Measurements from ENCODE around the gene ME2. TPM values are rescaled to one million over a fixed set of nuclear protein-coding genes. Genes with fewer than 3 reads are reported as not detected.

Gene ME2
- total and polyA plus RNA-seq, 9 of the 15 experiments (the other 6 are each of a cell fraction or from before 2014, with no cell fraction given) = 12.3 to 54.4 (median 36.2) TPM

DNA sequence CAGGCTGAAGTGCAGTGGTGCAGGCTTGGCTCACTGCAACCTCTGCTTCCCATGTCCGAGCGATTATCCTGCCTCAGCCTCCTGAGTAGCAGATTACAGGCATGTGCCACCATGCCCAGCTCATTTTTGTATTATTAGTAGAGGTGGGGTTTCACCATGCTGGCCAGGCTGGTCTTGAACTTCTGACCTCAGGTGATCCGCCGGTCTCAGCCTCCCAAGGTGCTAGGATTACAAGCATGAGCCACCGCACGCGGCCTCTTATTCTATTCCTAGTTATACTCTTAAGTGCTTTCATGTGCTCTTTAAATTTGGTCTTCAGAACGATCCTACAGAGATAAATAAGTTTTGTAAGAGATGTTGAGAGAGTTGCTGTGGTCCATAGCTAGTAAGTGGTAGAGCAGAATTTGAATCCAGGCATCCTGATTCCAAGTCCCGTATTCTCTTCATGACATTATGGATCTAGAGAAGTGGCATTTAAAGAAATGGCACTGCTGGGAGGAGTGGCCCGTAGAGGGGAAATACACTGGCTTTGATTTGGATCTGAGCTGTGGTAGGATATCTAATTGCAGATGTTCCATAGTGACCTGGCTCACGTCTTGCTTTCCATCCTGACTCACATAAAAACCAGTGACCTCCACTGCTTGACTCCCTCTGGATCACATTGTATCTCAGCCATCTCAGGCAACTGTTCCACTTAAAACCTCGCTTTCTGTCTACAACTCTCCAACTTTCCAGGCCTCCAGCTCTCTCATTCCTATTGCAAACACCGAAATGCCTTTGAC lies 22.8 kb upstream of the ME2 start:
- no peak for FAIRE-seq
- Histone ChIP-seq H4K20me1 (replicated peaks; ENCODE audit: control insufficient read depth, insufficient read depth, low read length) (no peaks in the 10 kb centered on the region), H2AFZ (ENCODE audit: low read depth, low read length) (no peak overlapping the region), H3K27ac (ENCODE audit: extremely low read depth, low read depth, low read length) (no peak overlapping the region), H3K27me3 (ENCODE audit: control insufficient read depth in 2 of 2, insufficient read depth in 2 of 2, low read length in 2 of 2) (no peaks in the 10 kb centered on the region; a peak in 2 of 5 replicates), H3K9me3 (replicated peaks; ENCODE audit: control insufficient read depth, insufficient read depth, low read depth, low read length) (no peaks in the 10 kb centered on the region), H3K79me2 (ENCODE audit: control insufficient read depth, insufficient read depth, low read length) (no peaks in the 10 kb centered on the region), H3K36me3 (ENCODE audit: control insufficient read depth, insufficient read depth, low read length) (no peaks in the 10 kb centered on the region), H3K9me1 (ENCODE audit: control insufficient read depth, insufficient read depth, low read length) (no peaks in the 10 kb centered on the region), H3K4me1 (replicated peaks in 1 of 2; ENCODE audit: control insufficient read depth in 2 of 2, insufficient read depth in 2 of 2, low read length in 2 of 2) (no peaks in the 10 kb centered on the region), H3K9ac (ENCODE audit: insufficient read depth in 1 of 2, low read depth in 2 of 2, low read length in 2 of 2) (no peak overlapping the region), H3K4me3 (no peak overlapping the region), H3K4me2 (ENCODE audit: insufficient read depth, low read length) (no peak overlapping the region)
- POLR2A ChIA-PET = no interaction called here
- intact Hi-C loops (cut with micrococcal nuclease) (no loop called here), in situ Hi-C loops (cut with MboI) (no loop called here)
- 20% methylated on average over 12 of the region's 13 CpGs for WGBS (ENCODE audit: insufficient coverage, low coverage, missing lambda C conversion rate)
- CTCF ChIA-PET (ENCODE audit: low intra/inter-chr PET ratio) = no interaction called here
- DNase-seq (ENCODE audit: extremely low read depth in 1 of 4, low spot score in 3 of 4) = no peak
- BruUV-seq (replicated peaks) = no TSS peak
- no peak for ATAC-seq
- TF ChIP-seq KAT2B (IDR thresholded peaks at IDR 0.05; ENCODE audit: low read depth, low read length) = no peak
- TF ChIP-seq GTF2E2 (tag; IDR thresholded peaks at IDR 0.05) = no peak
- TF ChIP-seq NBN (IDR thresholded peaks at IDR 0.05; ENCODE audit: low read depth) = no peak
- no peak for TF ChIP-seq SRSF9 (IDR thresholded peaks at IDR 0.05; ENCODE audit: borderline replicate concordance, low read depth, low read length)
- no peak for TF ChIP-seq ZNF140 (CRISPR knock-in tag; IDR thresholded peaks at IDR 0.05)
- no peak for TF ChIP-seq NCOA1 (IDR thresholded peaks at IDR 0.05; ENCODE audit: low read depth)
- TF ChIP-seq SMARCA4 (IDR thresholded peaks at IDR 0.05) = no peak
- no peak for TF ChIP-seq ZNF324 (CRISPR knock-in tag; IDR thresholded peaks at IDR 0.05)
- TF ChIP-seq PTBP1 (IDR thresholded peaks at IDR 0.05; ENCODE audit: low read depth, low read length) = no peak
- no peak for TF ChIP-seq MTA3 (IDR thresholded peaks at IDR 0.05; ENCODE audit: borderline replicate concordance)
- TF ChIP-seq, protein P1, sequence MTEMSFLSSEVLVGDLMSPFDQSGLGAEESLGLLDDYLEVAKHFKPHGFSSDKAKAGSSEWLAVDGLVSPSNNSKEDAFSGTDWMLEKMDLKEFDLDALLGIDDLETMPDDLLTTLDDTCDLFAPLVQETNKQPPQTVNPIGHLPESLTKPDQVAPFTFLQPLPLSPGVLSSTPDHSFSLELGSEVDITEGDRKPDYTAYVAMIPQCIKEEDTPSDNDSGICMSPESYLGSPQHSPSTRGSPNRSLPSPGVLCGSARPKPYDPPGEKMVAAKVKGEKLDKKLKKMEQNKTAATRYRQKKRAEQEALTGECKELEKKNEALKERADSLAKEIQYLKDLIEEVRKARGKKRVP (CRISPR knock-in tag; IDR thresholded peaks at IDR 0.05) = no peak
- no peak for TF ChIP-seq RBM25 (IDR thresholded peaks at IDR 0.05; ENCODE audit: low read depth, low read length, severe bottlenecking)
- TF ChIP-seq RBM39 (optimal IDR thresholded peaks at IDR 0.05; ENCODE audit: low read depth, low read length) = no peak
- TF ChIP-seq, protein P2, sequence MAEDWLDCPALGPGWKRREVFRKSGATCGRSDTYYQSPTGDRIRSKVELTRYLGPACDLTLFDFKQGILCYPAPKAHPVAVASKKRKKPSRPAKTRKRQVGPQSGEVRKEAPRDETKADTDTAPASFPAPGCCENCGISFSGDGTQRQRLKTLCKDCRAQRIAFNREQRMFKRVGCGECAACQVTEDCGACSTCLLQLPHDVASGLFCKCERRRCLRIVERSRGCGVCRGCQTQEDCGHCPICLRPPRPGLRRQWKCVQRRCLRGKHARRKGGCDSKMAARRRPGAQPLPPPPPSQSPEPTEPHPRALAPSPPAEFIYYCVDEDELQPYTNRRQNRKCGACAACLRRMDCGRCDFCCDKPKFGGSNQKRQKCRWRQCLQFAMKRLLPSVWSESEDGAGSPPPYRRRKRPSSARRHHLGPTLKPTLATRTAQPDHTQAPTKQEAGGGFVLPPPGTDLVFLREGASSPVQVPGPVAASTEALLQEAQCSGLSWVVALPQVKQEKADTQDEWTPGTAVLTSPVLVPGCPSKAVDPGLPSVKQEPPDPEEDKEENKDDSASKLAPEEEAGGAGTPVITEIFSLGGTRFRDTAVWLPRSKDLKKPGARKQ (CRISPR knock-in tag; IDR thresholded peaks at IDR 0.05) = no peak
- TF ChIP-seq FOXA3 (CRISPR knock-in tag; conservative IDR thresholded peaks at IDR 0.05 in 1 of 2, IDR thresholded peaks at IDR 0.05 in 1 of 2) = no peak
- TF ChIP-seq ZNF197 (CRISPR knock-in tag; IDR thresholded peaks at IDR 0.05; ENCODE audit: low read depth) = no peak

Measured in K562 (cell line).